ENCODE data around the gene DENND5A.
"Not testable (repeated sequence)": the region's sequence is repeated elsewhere in the genome, so short reads cannot be mapped to it uniquely, and the experiment has no call there.

GRCh38 chr11:9098455-9098854 lies 166.7 kb downstream of the DENND5A start:
- not testable (repeated sequence) for TF ChIP-seq CTCF, POLR2A (IDR thresholded peaks at IDR 0.05)

All from body of pancreas (tissue), 4 donors.